Measurements from ENCODE around the gene B4GALT4.

- TF ChIP-seq GATA3 (IDR thresholded peaks at IDR 0.05; ENCODE audit: low read depth, low read length) (no peak), GATA2 (IDR thresholded peaks at IDR 0.05; ENCODE audit: low read depth, low read length) (no peak)
Measured at GRCh38 chr3:119227070-119227850, 13.4 kb downstream of the B4GALT4 start.

Measured in SH-SY5Y (cell line).